Measurements from ENCODE around the gene NT5DC1.
"Not testable (repeated sequence)": the region's sequence is repeated elsewhere in the genome, so short reads cannot be mapped to it uniquely, and the experiment has no call there.

The NT5DC1 gene

GRCh38 chr6:116280161-116280932, 179.7 kb downstream of the NT5DC1 start:
- peak; percentile 14 for DNase-seq

DNA sequence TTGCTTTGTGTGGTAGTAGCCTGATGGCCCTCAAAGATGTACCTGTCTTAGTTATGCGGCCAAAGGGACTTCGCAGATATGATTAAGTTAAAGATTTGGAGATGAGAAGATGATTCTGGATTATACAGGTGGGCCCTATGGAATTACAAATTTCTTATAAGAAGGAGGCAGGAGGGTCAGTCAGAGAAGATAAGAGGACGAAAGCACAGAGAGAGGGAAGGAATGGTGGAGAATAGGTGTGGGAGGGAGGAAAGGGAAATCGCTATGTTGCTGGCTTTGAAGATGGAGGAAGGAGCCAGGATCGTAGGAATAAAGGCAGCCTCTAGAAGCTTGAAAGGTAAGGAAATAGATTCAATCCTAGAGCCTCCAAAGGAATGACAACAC, 180.3 kb downstream of the NT5DC1 start:
- DNase-seq: no peak

GRCh38 chr6:116282698-116283097, 182.0 kb downstream of the NT5DC1 start:
- DNase-seq: no peak

DNA sequence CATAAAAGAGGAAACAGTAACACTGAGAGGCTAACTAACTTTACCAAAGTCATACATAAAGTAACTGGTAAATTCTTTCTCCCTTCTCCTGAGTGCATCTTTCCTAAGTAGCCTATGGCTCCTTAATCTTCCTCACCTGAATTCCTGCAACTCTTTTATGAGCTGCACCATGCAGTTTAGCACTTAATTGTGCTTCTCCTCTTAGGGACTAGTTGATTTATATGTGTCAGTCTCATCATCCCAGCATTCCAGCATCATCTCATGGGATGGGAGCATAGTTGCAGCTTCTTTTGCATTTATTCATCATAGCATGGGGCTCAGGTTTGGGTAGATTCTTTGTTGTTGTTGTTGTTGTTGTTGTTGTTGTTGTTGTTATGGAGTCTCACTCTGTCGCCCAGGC, 182.5 kb downstream of the NT5DC1 start:
- no peak for DNase-seq

DNA sequence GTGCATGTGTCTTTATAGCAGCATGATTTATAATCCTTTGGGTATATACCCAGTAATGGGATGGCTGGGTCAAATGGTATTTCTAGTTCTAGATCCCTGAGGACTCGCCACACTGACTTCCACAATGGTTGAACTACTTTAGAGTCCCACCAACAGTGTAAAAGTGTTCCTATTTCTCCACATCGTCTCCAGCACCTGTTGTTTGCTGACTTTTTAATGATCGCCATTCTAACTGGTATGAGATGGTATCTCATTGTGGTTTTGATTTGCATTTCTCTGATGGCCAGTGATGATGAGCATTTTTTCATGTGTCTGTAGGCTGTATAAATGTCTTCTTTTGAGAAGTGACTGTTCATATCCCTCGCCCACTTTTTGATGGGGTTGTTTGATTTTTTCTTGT, 184.3 kb downstream of the NT5DC1 start:
- DNase-seq: not testable (repeated sequence)

GRCh38 chr6:116286773-116287358, 186.2 kb downstream of the NT5DC1 start:
- DNase-seq: no peak

- no peak for DNase-seq
These were observed 187.1 kb downstream of the NT5DC1 start for GRCh38 chr6:116287689-116288282.

GRCh38 chr6:116289876-116290275, 189.2 kb downstream of the NT5DC1 start:
- DNase-seq: no peak

GRCh38 chr6:116290799-116291198, 190.1 kb downstream of the NT5DC1 start:
- no peak for DNase-seq

- DNase-seq: no peak
These were observed 191.2 kb downstream of the NT5DC1 start for GRCh38 chr6:116291701-116292396.

GRCh38 chr6:116292553-116292952, 191.9 kb downstream of the NT5DC1 start:
- DNase-seq: no peak

- no peak for DNase-seq
These were observed 197.6 kb downstream of the NT5DC1 start for GRCh38 chr6:116298273-116298672.

GRCh38 chr6:116298973-116299372, 198.3 kb downstream of the NT5DC1 start:
- no peak for DNase-seq
